GM19025 (cell line): ENCODE results near the gene MMS19.

Source experiments
- ATAC-seq: cut with Tn5 transposase; IDR thresholded peaks from one replicate; pipeline ENCODE4 v1.9.1; 2021; ENCODE audit warnings: mild to moderate bottlenecking, low read depth, moderate library complexity; ENCODE audit not compliant: unreplicated experiment

MMS19 gene, protein sequence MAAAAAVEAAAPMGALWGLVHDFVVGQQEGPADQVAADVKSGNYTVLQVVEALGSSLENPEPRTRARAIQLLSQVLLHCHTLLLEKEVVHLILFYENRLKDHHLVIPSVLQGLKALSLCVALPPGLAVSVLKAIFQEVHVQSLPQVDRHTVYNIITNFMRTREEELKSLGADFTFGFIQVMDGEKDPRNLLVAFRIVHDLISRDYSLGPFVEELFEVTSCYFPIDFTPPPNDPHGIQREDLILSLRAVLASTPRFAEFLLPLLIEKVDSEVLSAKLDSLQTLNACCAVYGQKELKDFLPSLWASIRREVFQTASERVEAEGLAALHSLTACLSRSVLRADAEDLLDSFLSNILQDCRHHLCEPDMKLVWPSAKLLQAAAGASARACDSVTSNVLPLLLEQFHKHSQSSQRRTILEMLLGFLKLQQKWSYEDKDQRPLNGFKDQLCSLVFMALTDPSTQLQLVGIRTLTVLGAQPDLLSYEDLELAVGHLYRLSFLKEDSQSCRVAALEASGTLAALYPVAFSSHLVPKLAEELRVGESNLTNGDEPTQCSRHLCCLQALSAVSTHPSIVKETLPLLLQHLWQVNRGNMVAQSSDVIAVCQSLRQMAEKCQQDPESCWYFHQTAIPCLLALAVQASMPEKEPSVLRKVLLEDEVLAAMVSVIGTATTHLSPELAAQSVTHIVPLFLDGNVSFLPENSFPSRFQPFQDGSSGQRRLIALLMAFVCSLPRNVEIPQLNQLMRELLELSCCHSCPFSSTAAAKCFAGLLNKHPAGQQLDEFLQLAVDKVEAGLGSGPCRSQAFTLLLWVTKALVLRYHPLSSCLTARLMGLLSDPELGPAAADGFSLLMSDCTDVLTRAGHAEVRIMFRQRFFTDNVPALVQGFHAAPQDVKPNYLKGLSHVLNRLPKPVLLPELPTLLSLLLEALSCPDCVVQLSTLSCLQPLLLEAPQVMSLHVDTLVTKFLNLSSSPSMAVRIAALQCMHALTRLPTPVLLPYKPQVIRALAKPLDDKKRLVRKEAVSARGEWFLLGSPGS

GRCh38 chr10:97498076-97498840 is at the start of gene MMS19:
MMS19 (minus strand) TSS chr10:97498422; CDS start chr10:97498384, 38 bp downstream.
- ATAC-seq, result peak; percentile 89

GRCh38 chr10:97547962-97548361 is 49.7 kb upstream of the MMS19 start:
- no peak for ATAC-seq

- ATAC-seq, result no peak
Observed at GRCh38 chr10:97547271-97547600, 49.0 kb upstream of the MMS19 start.

DNA sequence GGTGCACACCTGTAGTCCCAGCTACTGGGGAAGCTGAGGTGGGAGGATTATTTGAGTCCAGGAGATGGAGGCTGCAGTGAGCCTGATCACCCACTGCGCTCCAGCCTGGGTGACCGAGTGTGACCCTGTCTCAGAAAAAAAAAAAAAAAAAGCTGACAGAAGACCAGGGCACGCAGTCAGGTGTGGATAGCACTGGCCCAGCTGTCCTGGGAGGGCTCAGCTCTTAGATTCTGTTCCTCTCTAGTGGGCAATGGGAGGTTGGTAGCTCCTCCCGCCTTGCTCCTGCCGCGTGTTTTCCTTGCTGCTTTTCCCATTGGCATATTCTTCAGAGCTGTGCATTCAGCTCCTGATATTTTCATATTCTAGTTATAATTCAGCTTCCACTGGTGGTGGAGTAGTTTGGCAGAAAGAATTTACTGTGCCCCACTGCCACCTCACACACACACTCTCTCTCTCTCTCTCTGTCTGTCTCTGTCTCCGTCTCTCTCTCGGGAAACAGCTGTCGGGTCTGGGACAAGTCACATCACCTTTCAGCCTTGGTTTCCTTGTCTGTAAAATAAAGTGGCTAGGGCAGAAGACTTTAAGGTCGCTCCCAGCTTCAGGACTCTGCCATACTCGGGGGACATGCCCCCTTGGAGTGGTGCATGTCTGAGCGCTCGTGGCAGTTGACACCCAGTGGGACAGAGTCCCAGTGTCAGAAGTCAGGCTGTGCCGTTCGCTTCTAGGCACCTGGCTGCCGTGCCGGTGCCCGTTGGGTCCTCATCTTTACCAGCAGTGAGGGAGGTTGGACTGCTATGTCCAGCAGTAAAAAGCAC is 48.4 kb upstream of the MMS19 start:
- no peak for ATAC-seq

DNA sequence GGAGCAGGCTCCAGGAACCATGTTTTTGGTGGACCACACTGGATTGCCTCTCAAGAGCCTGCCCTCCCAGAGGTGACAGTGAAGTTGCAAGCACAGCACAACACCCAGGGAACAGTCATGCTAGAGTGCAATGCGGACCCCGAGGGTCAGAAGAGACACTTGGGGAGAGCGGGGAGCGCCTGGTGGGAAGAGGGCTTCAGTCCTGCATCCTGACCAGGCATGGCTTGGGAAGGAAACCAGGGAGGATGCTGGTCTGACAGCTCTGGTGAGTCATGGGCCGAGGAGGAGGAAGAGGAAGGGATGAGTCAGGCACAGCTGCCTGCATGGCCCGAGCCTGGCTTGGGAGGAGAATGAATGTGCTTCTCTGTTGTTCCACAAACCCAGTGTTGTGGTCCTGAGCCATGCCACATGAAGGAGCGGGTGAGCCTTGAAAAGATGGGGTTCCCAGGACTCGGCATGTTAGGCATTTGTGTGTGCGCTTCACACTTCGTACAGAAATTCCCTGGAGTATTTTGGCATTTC is 44.9 kb upstream of the MMS19 start:
- ATAC-seq, result no peak

GRCh38 chr10:97542169-97543024 is 44.2 kb upstream of the MMS19 start:
- no peak for ATAC-seq

GRCh38 chr10:97540669-97541500 is 42.7 kb upstream of the MMS19 start:
- ATAC-seq, result no peak

- no peak for ATAC-seq
Observed at GRCh38 chr10:97539523-97540200, 41.4 kb upstream of the MMS19 start.

- no peak for ATAC-seq
Observed at GRCh38 chr10:97538839-97539238, 40.6 kb upstream of the MMS19 start.

- ATAC-seq, result no peak
Observed at GRCh38 chr10:97538411-97538810, 40.2 kb upstream of the MMS19 start.

DNA sequence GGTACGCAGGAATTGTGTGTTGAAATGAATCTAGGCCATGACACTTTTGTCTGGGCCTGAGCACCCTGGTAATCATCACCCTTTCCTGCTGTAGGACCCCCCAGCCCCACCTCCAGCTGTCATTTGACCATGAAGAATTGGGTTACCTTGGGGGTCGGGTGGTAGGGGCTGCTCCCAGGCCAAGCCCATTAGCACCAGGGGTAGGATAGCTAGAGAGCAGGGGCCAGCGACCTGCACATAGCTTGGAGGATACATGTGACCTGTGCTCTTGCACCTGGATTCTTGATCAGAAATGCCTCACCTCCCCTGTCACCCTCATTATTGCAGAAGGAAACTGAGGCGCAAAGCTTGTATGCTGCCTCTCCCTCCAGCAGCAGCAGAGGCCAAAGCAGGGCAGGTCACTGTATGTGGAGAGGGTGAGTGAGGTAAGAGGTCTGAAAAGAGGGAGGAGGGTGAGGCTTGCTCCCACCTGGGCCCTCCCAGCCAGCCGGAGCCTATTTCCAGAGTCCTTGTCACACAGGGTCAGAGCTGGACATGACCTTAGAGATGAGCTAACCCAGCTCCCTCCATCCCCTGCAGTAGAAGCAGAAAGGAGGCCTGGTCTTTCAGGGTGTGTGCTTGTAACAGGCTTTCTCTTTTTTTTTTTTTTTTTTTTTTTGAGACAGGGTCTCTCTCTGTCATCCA is 39.1 kb upstream of the MMS19 start:
- ATAC-seq, result no peak

GRCh38 chr10:97534746-97535367 is 36.6 kb upstream of the MMS19 start:
- ATAC-seq, result no peak

- ATAC-seq, result no peak
Observed at GRCh38 chr10:97533888-97534287, 35.7 kb upstream of the MMS19 start.

- ATAC-seq, result no peak
Observed at GRCh38 chr10:97532935-97533671, 34.9 kb upstream of the MMS19 start.

DNA sequence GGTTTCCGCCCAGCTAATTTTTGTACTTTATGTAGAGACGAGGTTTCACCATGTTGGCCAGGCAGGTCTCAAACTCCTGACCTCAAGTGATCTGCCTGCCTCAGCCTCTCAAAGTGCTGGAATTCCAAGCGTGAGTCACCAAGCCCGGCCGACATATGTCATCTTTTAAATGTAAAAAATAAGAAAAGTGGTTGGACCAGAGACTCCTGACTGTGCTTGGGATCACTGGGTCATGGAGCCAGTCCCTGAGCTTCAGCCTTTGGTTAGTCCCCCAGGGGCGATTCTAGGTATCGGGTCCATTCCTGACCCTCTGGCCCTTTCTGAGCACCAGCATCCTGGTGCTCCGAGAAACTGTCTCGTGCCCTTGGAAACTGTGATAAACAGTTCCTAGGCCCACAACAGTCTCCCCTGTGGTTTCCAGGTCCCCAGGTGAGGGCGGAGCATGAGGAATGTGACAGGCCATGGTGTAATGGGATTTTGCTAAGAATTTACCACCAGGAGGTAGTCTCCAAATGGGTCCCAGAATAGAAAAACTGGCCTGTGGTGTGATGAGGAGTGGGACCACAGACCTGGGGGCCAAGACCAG is 33.3 kb upstream of the MMS19 start:
- no peak for ATAC-seq
